Measurements from ENCODE around the gene CLSTN1.

Gene CLSTN1

GRCh38 chr1:9863371-9863770 lies 39.6 kb upstream of the CLSTN1 start:
- Histone ChIP-seq H3K36me3 (ENCODE audit: control insufficient read depth, insufficient read depth, low read length) (peaks cover 6% of the 10 kb centered on the region), H3K4me1 (ENCODE audit: control insufficient read depth, insufficient read depth, low read length) (no peaks in the 10 kb centered on the region), H3K9me3 (ENCODE audit: control insufficient read depth, low read length) (no peaks in the 10 kb centered on the region), H3K27me3 (ENCODE audit: control insufficient read depth, insufficient read depth, low read length) (no peaks in the 10 kb centered on the region), H3K9ac (ENCODE audit: low read length) (no peak overlapping the region), H3K4me3 (ENCODE audit: low read length) (no peak overlapping the region)

GRCh38 chr1:9861360-9861759 lies 37.6 kb upstream of the CLSTN1 start:
- no peaks in the 10 kb centered on the region for H3K36me3 ChIP-seq (ENCODE audit: control insufficient read depth, insufficient read depth, low read length)
- no peaks in the 10 kb centered on the region for H3K4me1 ChIP-seq (ENCODE audit: control insufficient read depth, insufficient read depth, low read length)
- no peaks in the 10 kb centered on the region for H3K27me3 ChIP-seq (ENCODE audit: control insufficient read depth, insufficient read depth, low read length)
- H3K9ac ChIP-seq (ENCODE audit: low read length): no peak overlapping the region
- H3K9me3 ChIP-seq (ENCODE audit: control insufficient read depth, low read length): no peaks in the 10 kb centered on the region
- no peak overlapping the region for H3K4me3 ChIP-seq (ENCODE audit: low read length)

GRCh38 chr1:9860887-9861286 lies 37.1 kb upstream of the CLSTN1 start:
- no peaks in the 10 kb centered on the region for H3K9me3 ChIP-seq (ENCODE audit: control insufficient read depth, low read length)
- H3K36me3 ChIP-seq (ENCODE audit: control insufficient read depth, insufficient read depth, low read length): no peaks in the 10 kb centered on the region
- H3K4me3 ChIP-seq (ENCODE audit: low read length): no peak overlapping the region
- no peaks in the 10 kb centered on the region for H3K4me1 ChIP-seq (ENCODE audit: control insufficient read depth, insufficient read depth, low read length)
- no peak overlapping the region for H3K9ac ChIP-seq (ENCODE audit: low read length)
- H3K27me3 ChIP-seq (ENCODE audit: control insufficient read depth, insufficient read depth, low read length): no peaks in the 10 kb centered on the region

- Histone ChIP-seq H3K4me1 (ENCODE audit: control insufficient read depth, insufficient read depth, low read length) (no peaks in the 10 kb centered on the region), H3K36me3 (ENCODE audit: control insufficient read depth, insufficient read depth, low read length) (no peaks in the 10 kb centered on the region), H3K9ac (ENCODE audit: low read length) (no peak overlapping the region), H3K27me3 (ENCODE audit: control insufficient read depth, insufficient read depth, low read length) (no peaks in the 10 kb centered on the region), H3K4me3 (ENCODE audit: low read length) (no peak overlapping the region), H3K9me3 (ENCODE audit: control insufficient read depth, low read length) (no peaks in the 10 kb centered on the region)
Measured at GRCh38 chr1:9859281-9860014, 35.7 kb upstream of the CLSTN1 start.

GRCh38 chr1:9858293-9859035 lies 34.7 kb upstream of the CLSTN1 start:
- H3K36me3 ChIP-seq (ENCODE audit: control insufficient read depth, insufficient read depth, low read length): no peaks in the 10 kb centered on the region
- H3K4me1 ChIP-seq (ENCODE audit: control insufficient read depth, insufficient read depth, low read length): no peaks in the 10 kb centered on the region
- no peak overlapping the region for H3K9ac ChIP-seq (ENCODE audit: low read length)
- no peaks in the 10 kb centered on the region for H3K27me3 ChIP-seq (ENCODE audit: control insufficient read depth, insufficient read depth, low read length)
- H3K9me3 ChIP-seq (ENCODE audit: control insufficient read depth, low read length): no peaks in the 10 kb centered on the region
- no peak overlapping the region for H3K4me3 ChIP-seq (ENCODE audit: low read length)

GRCh38 chr1:9855186-9855585 lies 31.4 kb upstream of the CLSTN1 start:
- Histone ChIP-seq H3K36me3 (ENCODE audit: control insufficient read depth, insufficient read depth, low read length) (no peaks in the 10 kb centered on the region), H3K4me3 (ENCODE audit: low read length) (no peak overlapping the region), H3K9ac (ENCODE audit: low read length) (no peak overlapping the region), H3K27me3 (ENCODE audit: control insufficient read depth, insufficient read depth, low read length) (no peaks in the 10 kb centered on the region), H3K9me3 (ENCODE audit: control insufficient read depth, low read length) (no peaks in the 10 kb centered on the region), H3K4me1 (ENCODE audit: control insufficient read depth, insufficient read depth, low read length) (no peaks in the 10 kb centered on the region)

GRCh38 chr1:9853249-9853595 lies 29.5 kb upstream of the CLSTN1 start:
- no peak overlapping the region for H3K4me3 ChIP-seq (ENCODE audit: low read length)
- H3K36me3 ChIP-seq (ENCODE audit: control insufficient read depth, insufficient read depth, low read length): no peaks in the 10 kb centered on the region
- no peaks in the 10 kb centered on the region for H3K9me3 ChIP-seq (ENCODE audit: control insufficient read depth, low read length)
- no peaks in the 10 kb centered on the region for H3K4me1 ChIP-seq (ENCODE audit: control insufficient read depth, insufficient read depth, low read length)
- no peaks in the 10 kb centered on the region for H3K27me3 ChIP-seq (ENCODE audit: control insufficient read depth, insufficient read depth, low read length)
- no peak overlapping the region for H3K9ac ChIP-seq (ENCODE audit: low read length)

GRCh38 chr1:9852410-9853248 lies 28.9 kb upstream of the CLSTN1 start:
- Histone ChIP-seq H3K4me3 (ENCODE audit: low read length) (no peak overlapping the region), H3K27me3 (ENCODE audit: control insufficient read depth, insufficient read depth, low read length) (no peaks in the 10 kb centered on the region), H3K36me3 (ENCODE audit: control insufficient read depth, insufficient read depth, low read length) (no peaks in the 10 kb centered on the region), H3K4me1 (ENCODE audit: control insufficient read depth, insufficient read depth, low read length) (no peaks in the 10 kb centered on the region), H3K9ac (ENCODE audit: low read length) (no peak overlapping the region), H3K9me3 (ENCODE audit: control insufficient read depth, low read length) (no peaks in the 10 kb centered on the region)

- no peaks in the 10 kb centered on the region for H3K27me3 ChIP-seq (ENCODE audit: control insufficient read depth, insufficient read depth, low read length)
- no peaks in the 10 kb centered on the region for H3K36me3 ChIP-seq (ENCODE audit: control insufficient read depth, insufficient read depth, low read length)
- no peak overlapping the region for H3K9ac ChIP-seq (ENCODE audit: low read length)
- H3K4me1 ChIP-seq (ENCODE audit: control insufficient read depth, insufficient read depth, low read length): no peaks in the 10 kb centered on the region
- H3K9me3 ChIP-seq (ENCODE audit: control insufficient read depth, low read length): no peaks in the 10 kb centered on the region
- no peak overlapping the region for H3K4me3 ChIP-seq (ENCODE audit: low read length)
Measured at GRCh38 chr1:9852004-9852403, 28.2 kb upstream of the CLSTN1 start.

- no peaks in the 10 kb centered on the region for H3K36me3 ChIP-seq (ENCODE audit: control insufficient read depth, insufficient read depth, low read length)
- no peaks in the 10 kb centered on the region for H3K9me3 ChIP-seq (ENCODE audit: control insufficient read depth, low read length)
- H3K9ac ChIP-seq (ENCODE audit: low read length): no peak overlapping the region
- H3K4me3 ChIP-seq (ENCODE audit: low read length): no peak overlapping the region
- no peaks in the 10 kb centered on the region for H3K4me1 ChIP-seq (ENCODE audit: control insufficient read depth, insufficient read depth, low read length)
- no peaks in the 10 kb centered on the region for H3K27me3 ChIP-seq (ENCODE audit: control insufficient read depth, insufficient read depth, low read length)
Measured at GRCh38 chr1:9850442-9851162, 26.8 kb upstream of the CLSTN1 start.

- Histone ChIP-seq H3K27me3 (ENCODE audit: control insufficient read depth, insufficient read depth, low read length) (no peaks in the 10 kb centered on the region), H3K9ac (ENCODE audit: low read length) (no peak overlapping the region), H3K9me3 (ENCODE audit: control insufficient read depth, low read length) (no peaks in the 10 kb centered on the region), H3K4me3 (ENCODE audit: low read length) (no peak overlapping the region), H3K4me1 (ENCODE audit: control insufficient read depth, insufficient read depth, low read length) (no peaks in the 10 kb centered on the region), H3K36me3 (ENCODE audit: control insufficient read depth, insufficient read depth, low read length) (no peaks in the 10 kb centered on the region)
Measured at GRCh38 chr1:9849691-9850441, 26.1 kb upstream of the CLSTN1 start.

All from mucosa of stomach (tissue), 1 donor.